GM12878 (cell line): Measurements from ENCODE around the gene FGFRL1. TPM values are rescaled to one million over a fixed set of nuclear protein-coding genes. Genes with fewer than 3 reads are reported as not detected.

Experiments
- ATAC-seq: fragments of 200-7000 bp; cut with Tn5 transposase; 3 replicates; pipeline ENCODE4 v1.9.1; 2020; ENCODE audit warnings: mild to moderate bottlenecking, moderate library complexity
- BruUV-seq: library from RNA; stranded (reverse); fragments of 400-500 nt; replicated peaks from 2 replicates; lab custom pipeline; 2021; lab: Mats Ljungman, UMichigan
- CTCF ChIA-PET: fragments of 300-600 bp; sonication (Branson Sonifier 250); formaldehyde crosslinking; extraction: SDS; loops from one replicate; lab custom pipeline; 2021; ENCODE audit warnings: inconsistent platforms; lab: Yijun Ruan, JAX
- POLR2A ChIA-PET: fragments of 350-600 bp; formaldehyde crosslinking; extraction: SDS; loops from one replicate; lab custom pipeline; 2021; ENCODE audit warnings: inconsistent platforms; lab: Charles Lee
- RAD21 ChIA-PET: fragments of 300-600 bp; sonication (Branson Sonifier 250); formaldehyde crosslinking; loops from one replicate; lab custom pipeline; 2023; ENCODE audit warnings: antibody characterized with exemption; ENCODE audit not compliant: unreplicated experiment; lab: Charles Lee
- SMC1A ChIA-PET: fragments of 300-600 bp; sonication (Branson Sonifier 250); formaldehyde crosslinking; loops from one replicate; lab custom pipeline; 2023; ENCODE audit not compliant: unreplicated experiment, uncharacterized antibody; lab: Charles Lee
- DNase-seq: peaks from one replicate; pipeline ENCODE4 v3.0.0-alpha.2; 2011; ENCODE audit warnings: low read depth, low spot score
- FAIRE-seq: peaks from 3 replicates; lab custom pipeline; 2011; peaks lifted over from hg19 to GRCh38; lab: Jason Lieb, UNC
- H2AFZ ChIP-seq: 2 replicates; pipeline ENCODE4 v1.6.0; 2011; ENCODE audit warnings: low read depth, low read length, control low read depth; ENCODE audit not compliant: control insufficient read depth
- H3K27ac ChIP-seq: 2 replicates; pipeline ENCODE4 v1.5.1; 2011; ENCODE audit warnings: control low read depth; ENCODE audit not compliant: control insufficient read depth, insufficient read depth
- H3K27me3 ChIP-seq, 2 experiments: replicated peaks in 1 of 2; 2 replicates each; pipeline versions ENCODE4 v1.6.0 to v1.6.1; 2011; ENCODE audit warnings: low read length in 1 of 2; ENCODE audit not compliant: control insufficient read depth in 2 of 2, insufficient read depth in 2 of 2
- H3K36me3 ChIP-seq, 2 experiments: 2 replicates each; pipeline ENCODE4 v1.5.1; 2011; ENCODE audit warnings: low read length in 1 of 2; ENCODE audit not compliant: control insufficient read depth in 2 of 2, insufficient read depth in 2 of 2
- H3K4me1 ChIP-seq: 2 replicates; pipeline ENCODE4 v1.6.1; 2011; ENCODE audit warnings: mild to moderate bottlenecking, low read length, moderate library complexity, mixed read lengths; ENCODE audit not compliant: control insufficient read depth, insufficient read depth
- H3K4me2 ChIP-seq: 2 replicates; pipeline ENCODE4 v1.6.0; 2011; ENCODE audit warnings: control low read depth; ENCODE audit not compliant: control insufficient read depth, insufficient read depth
- H3K4me3 ChIP-seq: fragments of 200-600 bp; sonication (generic); 2 replicates; pipeline ENCODE4 v1.5.1; 2016
- H3K79me2 ChIP-seq: 2 replicates; pipeline ENCODE4 v1.6.0; 2011; ENCODE audit warnings: low read length; ENCODE audit not compliant: control insufficient read depth, insufficient read depth
- H3K9ac ChIP-seq: 2 replicates; pipeline ENCODE4 v1.8.0; 2011; ENCODE audit warnings: low read length, control low read depth, mixed read lengths; ENCODE audit not compliant: control insufficient read depth, insufficient read depth
- H3K9me3 ChIP-seq: replicated peaks from 3 replicates; pipeline ENCODE4 v1.5.1; 2011; ENCODE audit warnings: mild to moderate bottlenecking, low read length; ENCODE audit not compliant: control insufficient read depth, insufficient read depth
- H4K20me1 ChIP-seq: 2 replicates; pipeline ENCODE4 v1.6.0; 2011; ENCODE audit not compliant: control insufficient read depth, insufficient read depth
- BACH1 ChIP-seq: fragments of 450-650 bp; IDR thresholded peaks from 2 replicates; pipeline ENCODE4 v1.6.1; 2017; ENCODE audit warnings: mild to moderate bottlenecking, borderline replicate concordance
- CBX5 ChIP-seq: sonication (generic); IDR thresholded peaks from 2 replicates; pipeline ENCODE4 v1.6.1; 2016; ENCODE audit warnings: low read depth, moderate library complexity, mild to moderate bottlenecking, inconsistent platforms
- CHD2 ChIP-seq: IDR thresholded peaks from 2 replicates; pipeline ENCODE4 v1.6.1; 2011; ENCODE audit warnings: low read depth, low read length, improper control_type of control experiment, borderline replicate concordance
- IRF4 ChIP-seq: IDR thresholded peaks from 2 replicates; pipeline ENCODE4 v1.6.1; 2011; ENCODE audit warnings: low read depth, low read length
- KLF5 ChIP-seq: fragments of 450-650 bp; IDR thresholded peaks from 2 replicates; pipeline ENCODE4 v1.6.1; 2014; ENCODE audit warnings: mild to moderate bottlenecking; ENCODE audit not compliant: partially characterized antibody
- MYC ChIP-seq: IDR thresholded peaks from 2 replicates; pipeline ENCODE4 v1.6.1; 2011; ENCODE audit warnings: mild to moderate bottlenecking, low read length, moderate library complexity, inconsistent platforms; ENCODE audit not compliant: insufficient read depth, insufficient replicate concordance, insufficient read length, severe bottlenecking
- NBN ChIP-seq: fragments of 450-650 bp; IDR thresholded peaks from 2 replicates; pipeline ENCODE4 v1.6.1; 2016
- NFIC ChIP-seq: IDR thresholded peaks from 2 replicates; pipeline ENCODE4 v1.6.1; 2012; ENCODE audit warnings: low read depth, mild to moderate bottlenecking, inconsistent platforms, low read length, moderate library complexity
- PML ChIP-seq: IDR thresholded peaks from 2 replicates; pipeline ENCODE4 v1.6.1; 2012; ENCODE audit warnings: low read length, inconsistent platforms
- POU2F2 ChIP-seq: IDR thresholded peaks from 3 replicates; pipeline ENCODE4 v1.6.1; 2011; ENCODE audit warnings: low read depth, mild to moderate bottlenecking, low read length, borderline replicate concordance
- ZNF274 ChIP-seq: IDR thresholded peaks from one replicate; pipeline ENCODE4 v1.8.0; 2011; ENCODE audit not compliant: insufficient read length, insufficient read depth
- WGBS: methylation state at CpG from one replicate; pipeline ENCODE4 v1.1.6; 2016; ENCODE audit warnings: low lambda C conversion rate; ENCODE audit not compliant: insufficient replicate concordance, insufficient coverage; ENCODE audit errors: missing lambda C conversion rate; 5-methylcytosine and 5-hydroxymethylcytosine counted together
- in situ Hi-C: fragments of 300-500 bp; cut with MboI; formaldehyde crosslinking; loops from 9 replicates; pipeline ENCODE4 v1.14.3; 2018; ENCODE audit warnings: mixed read lengths
- intact Hi-C: fragments of 100-400 bp; cut with micrococcal nuclease; formaldehyde crosslinking; loops from one replicate; pipeline ENCODE4 v1.14.2; 2022; ENCODE audit not compliant: unreplicated experiment
- polyA plus RNA-seq, 11 experiments: library from polyadenylated mRNA; depleted of rRNA in 4 of 11; unstranded in 6 of 11; stranded (reverse) in 5 of 11; fragments of >200 nt; fragmentation: Nextera tagmentation in 4 of 11; fragmentation: Illumina TruSeq in 1 of 11; extraction: Ambion mirVana in 4 of 11; extraction: Trizol in 1 of 11; gene quantifications; 1 replicate in 1 of 11; 2 replicates in 10 of 11; pipeline versions ENCODE4 v1.2.1 to v1.2.3, GENCODE V29; 2011 to 2016; ENCODE audit warnings: inconsistent platforms in 2 of 11, missing spikeins in 2 of 11, low read depth in 1 of 11
- total RNA-seq, 4 experiments: library from RNA; depleted of rRNA in 3 of 4; stranded (reverse); fragments of >200 nt in 3 of 4; fragmentation: Illumina TruSeq in 1 of 4; extraction: Trizol in 1 of 4; gene quantifications; 2 replicates each; pipeline versions ENCODE4 v1.2.1 to v1.2.3, GENCODE V29; 2013 to 2021
- TF ChIP-seq, protein P1 (sequence below): IDR thresholded peaks from 2 replicates; pipeline ENCODE4 v1.6.1; 2011; ENCODE audit warnings: low read depth, mild to moderate bottlenecking, low read length, moderate library complexity, borderline replicate concordance; ENCODE audit errors: extremely low read depth
- TF ChIP-seq, protein P2 (sequence below): fragments of 450-650 bp; IDR thresholded peaks from 2 replicates; pipeline ENCODE4 v1.6.1; 2016; ENCODE audit warnings: mild to moderate bottlenecking, moderate library complexity, borderline replicate concordance
- TF ChIP-seq, protein P3 (sequence below): IDR thresholded peaks from 2 replicates; pipeline ENCODE4 v1.6.1; 2011; ENCODE audit warnings: borderline replicate concordance, low read depth, mild to moderate bottlenecking, moderate library complexity, mixed read lengths, low read length; ENCODE audit not compliant: insufficient read depth; ENCODE audit errors: extremely low read length

FGFRL1 gene
- total and polyA plus RNA-seq, 10 of the 15 experiments (the other 5 are each of a cell fraction or from before 2014, with no cell fraction given): 0.02 to 1.5 (median 0.29) TPM; not detected in 2

DNA sequence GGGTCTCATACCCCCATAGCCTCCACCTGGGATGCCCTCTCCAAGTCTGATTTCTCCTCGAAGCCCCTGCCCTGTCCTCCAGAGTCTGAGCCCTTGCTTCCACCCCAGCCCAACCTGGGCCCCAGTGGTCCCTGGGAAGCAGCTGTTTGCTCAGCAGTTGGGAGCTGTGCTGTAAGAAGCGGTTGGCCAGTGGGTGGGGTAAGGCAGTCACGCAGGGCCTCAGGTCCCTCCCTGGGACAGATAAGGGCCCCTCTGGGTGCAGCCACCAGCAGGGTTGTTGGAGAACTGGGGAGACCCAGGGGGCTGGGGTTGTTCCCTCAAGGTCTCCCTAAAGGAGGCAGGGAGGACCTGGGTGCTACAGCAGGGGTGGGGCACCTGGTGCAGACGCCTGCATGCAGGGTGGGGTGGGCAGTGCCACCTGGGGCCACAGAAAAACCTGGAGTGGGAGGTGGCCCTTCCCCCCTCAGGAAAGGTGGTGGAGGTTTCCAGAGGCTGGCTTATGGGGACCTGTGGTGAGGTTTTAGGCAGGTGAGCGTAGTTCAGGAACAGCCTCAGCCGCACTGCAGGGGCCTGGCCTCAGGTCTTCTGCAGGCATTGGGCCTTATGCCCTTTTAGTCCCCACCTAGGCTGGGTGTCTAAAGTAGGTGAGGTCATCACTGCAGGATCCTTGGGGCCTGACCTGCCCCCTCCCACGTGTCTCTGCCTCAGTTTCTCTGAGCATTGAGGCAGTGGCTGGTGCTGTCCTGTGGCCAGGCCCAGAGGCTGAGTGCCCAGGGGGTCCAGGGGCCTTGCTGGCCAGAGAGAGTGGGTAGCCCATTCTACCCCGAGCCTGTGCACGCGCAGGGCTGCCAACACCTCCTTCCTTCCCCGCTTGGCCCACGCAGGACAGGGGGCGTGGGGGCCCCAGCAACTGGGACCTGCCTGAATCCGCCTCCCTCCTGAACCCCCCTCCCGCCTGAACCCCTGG is 15.1 kb upstream of the FGFRL1 start:
- H3K27me3 ChIP-seq: peaks cover 2 to 3% of the 10 kb centered on the region in 2 experiments
- no TSS peak for BruUV-seq
- H3K4me1 ChIP-seq: no peaks in the 10 kb centered on the region
- no peaks in the 10 kb centered on the region for H3K9me3 ChIP-seq
- no peak for FAIRE-seq
- H2AFZ ChIP-seq: no peak overlapping the region
- H3K4me3 ChIP-seq: no peak overlapping the region
- no peak overlapping the region for H3K9ac ChIP-seq
- ChIA-PET CTCF (no interaction called here), RAD21 (no interaction called here), POLR2A (no interaction called here), SMC1A (no interaction called here)
- DNase-seq: no peak
- no peak overlapping the region for H3K4me2 ChIP-seq
- H3K79me2 ChIP-seq: no peaks in the 10 kb centered on the region
- H4K20me1 ChIP-seq: no peaks in the 10 kb centered on the region
- ATAC-seq: no peak
- H3K27ac ChIP-seq: no peak overlapping the region
- WGBS: 41% methylated on average over 14 of the region's 15 CpGs
- no peaks in the 10 kb centered on the region for H3K36me3 ChIP-seq
- in situ Hi-C loops: no loop called here
- intact Hi-C loops: no loop called here
- TF ChIP-seq, protein P1, sequence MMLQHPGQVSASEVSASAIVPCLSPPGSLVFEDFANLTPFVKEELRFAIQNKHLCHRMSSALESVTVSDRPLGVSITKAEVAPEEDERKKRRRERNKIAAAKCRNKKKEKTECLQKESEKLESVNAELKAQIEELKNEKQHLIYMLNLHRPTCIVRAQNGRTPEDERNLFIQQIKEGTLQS: no peak
- TF ChIP-seq BACH1 (no peak), MYC (no peak), CHD2 (no peak), CBX5 (no peak), KLF5 (no peak), NBN (no peak), PML (no peak), ZNF274 (no peak), POU2F2 (no peak), IRF4 (no peak), NFIC (no peak)
- TF ChIP-seq, protein P2, sequence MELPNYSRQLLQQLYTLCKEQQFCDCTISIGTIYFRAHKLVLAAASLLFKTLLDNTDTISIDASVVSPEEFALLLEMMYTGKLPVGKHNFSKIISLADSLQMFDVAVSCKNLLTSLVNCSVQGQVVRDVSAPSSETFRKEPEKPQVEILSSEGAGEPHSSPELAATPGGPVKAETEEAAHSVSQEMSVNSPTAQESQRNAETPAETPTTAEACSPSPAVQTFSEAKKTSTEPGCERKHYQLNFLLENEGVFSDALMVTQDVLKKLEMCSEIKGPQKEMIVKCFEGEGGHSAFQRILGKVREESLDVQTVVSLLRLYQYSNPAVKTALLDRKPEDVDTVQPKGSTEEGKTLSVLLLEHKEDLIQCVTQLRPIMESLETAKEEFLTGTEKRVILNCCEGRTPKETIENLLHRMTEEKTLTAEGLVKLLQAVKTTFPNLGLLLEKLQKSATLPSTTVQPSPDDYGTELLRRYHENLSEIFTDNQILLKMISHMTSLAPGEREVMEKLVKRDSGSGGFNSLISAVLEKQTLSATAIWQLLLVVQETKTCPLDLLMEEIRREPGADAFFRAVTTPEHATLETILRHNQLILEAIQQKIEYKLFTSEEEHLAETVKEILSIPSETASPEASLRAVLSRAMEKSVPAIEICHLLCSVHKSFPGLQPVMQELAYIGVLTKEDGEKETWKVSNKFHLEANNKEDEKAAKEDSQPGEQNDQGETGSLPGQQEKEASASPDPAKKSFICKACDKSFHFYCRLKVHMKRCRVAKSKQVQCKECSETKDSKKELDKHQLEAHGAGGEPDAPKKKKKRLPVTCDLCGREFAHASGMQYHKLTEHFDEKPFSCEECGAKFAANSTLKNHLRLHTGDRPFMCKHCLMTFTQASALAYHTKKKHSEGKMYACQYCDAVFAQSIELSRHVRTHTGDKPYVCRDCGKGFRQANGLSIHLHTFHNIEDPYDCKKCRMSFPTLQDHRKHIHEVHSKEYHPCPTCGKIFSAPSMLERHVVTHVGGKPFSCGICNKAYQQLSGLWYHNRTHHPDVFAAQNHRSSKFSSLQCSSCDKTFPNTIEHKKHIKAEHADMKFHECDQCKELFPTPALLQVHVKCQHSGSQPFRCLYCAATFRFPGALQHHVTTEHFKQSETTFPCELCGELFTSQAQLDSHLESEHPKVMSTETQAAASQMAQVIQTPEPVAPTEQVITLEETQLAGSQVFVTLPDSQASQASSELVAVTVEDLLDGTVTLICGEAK: no peak
- TF ChIP-seq, protein P3, sequence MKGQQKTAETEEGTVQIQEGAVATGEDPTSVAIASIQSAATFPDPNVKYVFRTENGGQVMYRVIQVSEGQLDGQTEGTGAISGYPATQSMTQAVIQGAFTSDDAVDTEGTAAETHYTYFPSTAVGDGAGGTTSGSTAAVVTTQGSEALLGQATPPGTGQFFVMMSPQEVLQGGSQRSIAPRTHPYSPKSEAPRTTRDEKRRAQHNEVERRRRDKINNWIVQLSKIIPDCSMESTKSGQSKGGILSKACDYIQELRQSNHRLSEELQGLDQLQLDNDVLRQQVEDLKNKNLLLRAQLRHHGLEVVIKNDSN: no peak
